Glutamatergic neuron (in vitro differentiated cells): ENCODE results near the gene GLE1. TPM values are rescaled to one million over a fixed set of nuclear protein-coding genes. Genes with fewer than 3 reads are reported as not detected.

ENCODE experiments used
- DNase-seq: peaks from one replicate; pipeline ENCODE4 v3.0.0; 2022
- H3K27ac Mint-ChIP-seq: one replicate; pipeline ENCODE4 v1.8.0; 2020; ENCODE audit warnings: mild to moderate bottlenecking, mixed read lengths, inconsistent platforms; ENCODE audit not compliant: unreplicated experiment
- H3K27me3 Mint-ChIP-seq: one replicate; pipeline ENCODE4 v1.8.0; 2020; ENCODE audit warnings: mild to moderate bottlenecking, moderate library complexity, mixed read lengths, inconsistent platforms; ENCODE audit not compliant: unreplicated experiment
- H3K36me3 Mint-ChIP-seq: one replicate; pipeline ENCODE4 v1.8.0; 2020; ENCODE audit warnings: mild to moderate bottlenecking, mixed read lengths, inconsistent platforms; ENCODE audit not compliant: unreplicated experiment
- H3K4me1 Mint-ChIP-seq: one replicate; pipeline ENCODE4 v1.8.0; 2020; ENCODE audit warnings: mild to moderate bottlenecking, low read depth, mixed read lengths, inconsistent platforms; ENCODE audit not compliant: unreplicated experiment
- H3K4me3 Mint-ChIP-seq: one replicate; pipeline ENCODE4 v1.8.0; 2020; ENCODE audit warnings: mild to moderate bottlenecking, mixed read lengths, inconsistent platforms; ENCODE audit not compliant: unreplicated experiment
- H3K9me3 Mint-ChIP-seq: one replicate; pipeline ENCODE4 v1.8.0; 2020; ENCODE audit warnings: mild to moderate bottlenecking, moderate library complexity, mixed read lengths, inconsistent platforms; ENCODE audit not compliant: unreplicated experiment
- CTCF ChIP-seq: fragments of 200-600 bp; sonication (generic); IDR thresholded peaks from one replicate; pipeline ENCODE4 v1.5.0; 2021; ENCODE audit not compliant: partially characterized antibody, unreplicated experiment
- long read RNA-seq: library from polyadenylated mRNA; unstranded; transcript quantifications from one replicate; pipeline ENCODE4 v2.0.0, GENCODE V29; 2020; ENCODE audit not compliant: unreplicated experiment
- total RNA-seq: library from RNA; stranded (reverse); fragmentation: NEBNext Ultra II Directional; extraction: Animal tissue kit (Norgen Biotek cat#: 25700); gene quantifications from one replicate; pipeline ENCODE4 v1.2.1, GENCODE V29; 2021; ENCODE audit not compliant: unreplicated experiment

GLE1 gene
- total RNA-seq = 11.0 TPM
- long read RNA-seq, partial matches to known transcripts = 0 of 6 reads
- long read RNA-seq, other reads (novel, unspliced or antisense) = 2 of 6 reads

- H3K4me1 Mint-ChIP-seq = peaks cover 8% of the 10 kb centered on the region
- H3K9me3 Mint-ChIP-seq = peaks cover 2% of the 10 kb centered on the region
- no peaks in the 10 kb centered on the region for H3K27me3 Mint-ChIP-seq
- peak within 1 kb of the TSS; percentile 99 for H3K4me3 Mint-ChIP-seq
- no peak for TF ChIP-seq CTCF
- no peaks in the 10 kb centered on the region for H3K36me3 Mint-ChIP-seq
- H3K27ac Mint-ChIP-seq = peak within 1 kb of the TSS; percentile 87
- peak; percentile 99 for DNase-seq
Observed at GRCh38 chr9:128504485-128505413, at the start of gene GLE1. Gene GLE1 (plus strand): TSS chr9:128504719. CDS start chr9:128504806, 87 bp downstream.

- Mint-ChIP-seq H3K36me3 (no peaks in the 10 kb centered on the region), H3K27ac (peak overlapping the region; percentile 72), H3K9me3 (peaks cover 2% of the 10 kb centered on the region), H3K4me3 (peak overlapping the region; percentile 44), H3K27me3 (peaks cover 8% of the 10 kb centered on the region), H3K4me1 (peaks cover 2% of the 10 kb centered on the region)
- TF ChIP-seq CTCF = no peak
- no peak for DNase-seq
Observed at GRCh38 chr9:128454991-128455390, 49.5 kb upstream of the GLE1 start.

DNA sequence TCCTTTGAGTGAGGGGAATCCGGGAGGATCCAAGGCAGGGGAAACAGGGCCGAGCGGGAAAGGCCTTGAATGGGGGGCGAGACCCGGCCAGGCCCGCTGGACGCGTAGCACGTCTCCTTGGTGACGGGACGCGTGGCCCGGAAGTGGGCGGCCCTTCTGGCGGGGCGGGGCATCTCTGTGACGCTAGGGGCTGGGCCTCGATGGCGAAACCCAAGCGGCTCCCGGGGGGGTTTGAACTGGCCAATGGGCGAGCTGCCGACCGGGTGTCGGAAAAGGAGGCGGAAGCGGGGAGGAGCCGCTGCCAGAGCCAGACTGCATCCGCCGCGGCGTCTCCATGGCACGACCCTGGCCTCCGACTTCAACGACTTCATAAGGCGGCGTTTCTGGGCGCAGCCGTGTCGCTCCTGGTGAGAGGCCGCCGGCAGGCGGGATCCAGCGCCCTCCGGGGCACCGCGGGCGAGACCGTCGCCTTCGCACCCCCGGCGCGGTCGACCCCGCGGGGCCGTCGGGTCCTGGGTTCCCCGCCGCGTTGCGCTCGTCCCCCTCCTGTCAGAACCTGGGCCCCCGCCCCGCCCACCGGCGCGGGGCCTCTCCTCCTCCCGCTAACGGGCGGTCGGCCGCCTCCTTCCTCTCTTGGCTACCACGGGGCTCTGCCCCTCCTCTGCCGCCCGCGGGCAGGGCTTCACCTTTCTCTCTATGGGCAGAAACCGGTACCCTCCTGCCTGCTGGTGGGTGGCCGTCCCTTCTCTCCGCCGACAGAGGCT lies 48.5 kb upstream of the GLE1 start, which contains the start of gene ODF2:
Gene ODF2, plus strand, starts transcription at position 158 of the 764 bp plus-strand sequence. Its CDS starts 86 bp downstream, at position 244.
- no peaks in the 10 kb centered on the region for H3K36me3 Mint-ChIP-seq
- TF ChIP-seq CTCF = no peak
- peak within 1 kb of the TSS; percentile 88 for H3K4me3 Mint-ChIP-seq
- H3K9me3 Mint-ChIP-seq = peaks cover 2% of the 10 kb centered on the region
- H3K27me3 Mint-ChIP-seq = peaks cover 8% of the 10 kb centered on the region
- peaks cover 2% of the 10 kb centered on the region for H3K4me1 Mint-ChIP-seq
- DNase-seq = peak; percentile 100
- peak within 1 kb of the TSS; percentile 72 for H3K27ac Mint-ChIP-seq

- peaks cover 8% of the 10 kb centered on the region for H3K27me3 Mint-ChIP-seq
- H3K4me1 Mint-ChIP-seq = peaks cover 2% of the 10 kb centered on the region
- no peak for TF ChIP-seq CTCF
- no peak overlapping the region for H3K27ac Mint-ChIP-seq
- H3K36me3 Mint-ChIP-seq = no peaks in the 10 kb centered on the region
- peaks cover 2% of the 10 kb centered on the region for H3K9me3 Mint-ChIP-seq
- H3K4me3 Mint-ChIP-seq = peak overlapping the region; percentile 88
- DNase-seq = peak; percentile 67
Observed at GRCh38 chr9:128456613-128457061, 47.9 kb upstream of the GLE1 start.
